HUES64 (cell line): ENCODE data around the gene RC3H2.
"Not testable (repeated sequence)": the region's sequence is repeated elsewhere in the genome, so short reads cannot be mapped to it uniquely, and the experiment has no call there.

Experiments used
- H3K27ac ChIP-seq: 2 replicates; pipeline ENCODE4 v1.7.0; 2013; ENCODE audit warnings: low read depth, low read length, inconsistent platforms
- H3K27me3 ChIP-seq: 2 replicates; pipeline ENCODE4 v1.6.1; 2013; ENCODE audit warnings: mild to moderate bottlenecking, low read length; ENCODE audit not compliant: insufficient read depth
- H3K36me3 ChIP-seq: 2 replicates; pipeline ENCODE4 v1.6.1; 2013; ENCODE audit warnings: mild to moderate bottlenecking, low read length; ENCODE audit not compliant: insufficient read depth
- H3K4me1 ChIP-seq: 2 replicates; pipeline ENCODE4 v1.6.1; 2013; ENCODE audit warnings: mild to moderate bottlenecking, low read length, moderate library complexity; ENCODE audit not compliant: insufficient read depth
- H3K4me3 ChIP-seq: 2 replicates; pipeline ENCODE4 v1.5.1; 2013; ENCODE audit warnings: mild to moderate bottlenecking, low read length, moderate library complexity
- H3K9ac ChIP-seq: 2 replicates; pipeline ENCODE4 v1.6.1; 2013; ENCODE audit warnings: mild to moderate bottlenecking, low read depth, low read length
- H3K9me3 ChIP-seq: 2 replicates; pipeline ENCODE4 v1.6.1; 2013; ENCODE audit warnings: low read depth, low read length; ENCODE audit not compliant: insufficient read depth
- WGBS: fragments of 150-250, 120-280 bp; methylation state at CpG from one replicate; pipeline ENCODE4 v1.1.7; 2013; ENCODE audit warnings: missing lambda C conversion rate; 5-methylcytosine and 5-hydroxymethylcytosine counted together

RC3H2 gene

GRCh38 chr9:122838441-122838840 is 66.7 kb downstream of the RC3H2 start:
- H3K4me1 ChIP-seq, H3K9ac ChIP-seq, H3K27ac ChIP-seq, H3K4me3 ChIP-seq, H3K36me3 ChIP-seq, H3K27me3 ChIP-seq, H3K9me3 ChIP-seq: not testable (repeated sequence)
- 80% methylated on average over 3 of the region's 3 CpGs for WGBS

DNA sequence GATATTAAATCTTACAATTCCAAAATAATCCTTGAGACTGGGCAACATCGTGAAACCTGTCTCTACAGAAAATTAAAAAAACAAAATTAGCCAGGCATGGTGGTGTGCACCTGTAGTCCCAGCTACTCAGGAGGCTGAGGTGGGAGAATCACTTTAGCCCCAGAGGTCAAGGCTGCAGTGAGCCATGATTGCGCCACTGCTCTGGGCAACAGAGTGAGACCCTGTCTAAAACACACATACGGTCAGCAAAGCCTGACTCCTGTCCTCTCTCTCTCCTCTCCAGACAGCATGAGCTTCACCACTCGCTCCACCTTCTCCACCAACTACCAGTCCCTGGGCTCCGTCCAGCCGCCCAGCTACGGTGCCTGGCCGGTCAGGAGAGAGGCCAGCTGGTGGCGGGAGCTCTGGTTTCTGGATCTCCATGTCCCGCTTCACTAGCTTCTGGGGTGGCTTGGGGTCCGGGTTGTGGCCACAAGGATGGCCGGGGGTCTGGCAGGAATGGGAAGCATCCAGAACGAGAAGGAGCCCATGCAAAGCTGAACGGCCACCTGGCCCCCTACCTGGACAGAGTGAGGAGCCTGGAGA is 67.8 kb downstream of the RC3H2 start:
- Histone ChIP-seq H3K36me3 (no peaks in the 10 kb centered on the region), H3K4me1 (no peaks in the 10 kb centered on the region), H3K4me3 (no peak overlapping the region), H3K9ac (no peak overlapping the region), H3K27ac (no peak overlapping the region), H3K9me3 (no peaks in the 10 kb centered on the region), H3K27me3 (no peaks in the 10 kb centered on the region)
- 93% methylated on average over 14 of the region's 14 CpGs for WGBS

DNA sequence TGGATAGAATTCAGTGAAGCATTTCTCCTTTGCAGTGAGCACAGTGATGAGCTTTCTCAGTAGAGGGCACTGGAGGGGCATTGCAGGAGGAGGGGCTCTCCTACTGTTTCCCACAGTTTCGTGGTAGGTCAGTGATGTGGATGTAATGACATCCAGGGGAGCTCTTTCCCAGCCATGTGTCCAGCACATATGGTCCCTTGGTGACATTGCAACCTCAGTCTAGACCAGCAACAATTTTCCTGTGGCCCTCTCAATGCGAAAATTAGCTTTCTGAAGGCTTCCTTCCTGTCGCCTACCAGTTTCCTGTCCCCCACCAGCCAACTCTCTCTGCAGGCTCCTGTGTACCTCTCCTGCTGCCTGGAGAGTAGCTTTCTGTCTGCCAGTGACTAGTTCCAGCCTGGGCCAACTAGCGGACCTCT is 69.8 kb downstream of the RC3H2 start:
- Histone ChIP-seq H3K9ac (no peak overlapping the region), H3K36me3 (no peaks in the 10 kb centered on the region), H3K9me3 (no peaks in the 10 kb centered on the region), H3K4me3 (no peak overlapping the region), H3K27me3 (no peaks in the 10 kb centered on the region), H3K27ac (no peak overlapping the region), H3K4me1 (no peaks in the 10 kb centered on the region)
- WGBS, result 73% methylated on average over 4 of the region's 4 CpGs

DNA sequence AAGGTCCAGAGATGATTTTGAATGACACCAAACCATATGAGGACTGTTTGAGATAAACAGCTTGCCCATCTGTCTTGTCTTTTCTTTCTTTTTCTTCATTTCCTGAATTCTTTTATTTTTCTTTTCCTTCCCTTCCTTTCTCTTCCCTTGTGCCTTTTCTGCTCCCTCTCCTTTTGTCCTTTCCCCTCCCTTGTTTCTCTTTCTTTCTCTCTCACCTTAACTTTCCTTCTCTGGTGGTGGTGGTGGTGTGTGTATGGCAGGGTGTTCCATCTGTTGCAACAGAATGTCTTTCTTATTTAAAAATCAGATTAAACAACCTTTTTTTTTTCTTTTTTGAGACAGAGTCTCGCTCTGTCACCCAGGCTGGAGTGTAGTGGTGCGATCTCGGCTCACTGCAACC is 73.0 kb downstream of the RC3H2 start:
- no peak overlapping the region for H3K4me3 ChIP-seq
- H3K27ac ChIP-seq, result no peak overlapping the region
- no peaks in the 10 kb centered on the region for H3K9me3 ChIP-seq
- no peaks in the 10 kb centered on the region for H3K27me3 ChIP-seq
- 96% methylated on average over 3 of the region's 3 CpGs for WGBS
- H3K4me1 ChIP-seq, result peaks cover 2% of the 10 kb centered on the region; the same call in 1 of the 2 replicates
- H3K9ac ChIP-seq, result no peak overlapping the region
- H3K36me3 ChIP-seq, result no peaks in the 10 kb centered on the region

GRCh38 chr9:122828965-122829284 is 76.2 kb downstream of the RC3H2 start:
- not testable (repeated sequence) for H3K4me1 ChIP-seq, H3K9me3 ChIP-seq, H3K27me3 ChIP-seq
- Histone ChIP-seq H3K4me3 (peak overlapping the region; percentile 96), H3K9ac (peak overlapping the region; percentile 85; the same call in 1 of the 2 replicates), H3K36me3 (peaks cover 28% of the 10 kb centered on the region), H3K27ac (peak overlapping the region; percentile 33; the same call in 1 of the 2 replicates)
- WGBS, result 74% methylated on average over 18 of the region's 18 CpGs

GRCh38 chr9:122827761-122828093 is 77.4 kb downstream of the RC3H2 start:
- peaks cover 5% of the 10 kb centered on the region; the same call in 1 of the 2 replicates for H3K4me1 ChIP-seq
- peak overlapping the region; percentile 98 for H3K27ac ChIP-seq

DNA sequence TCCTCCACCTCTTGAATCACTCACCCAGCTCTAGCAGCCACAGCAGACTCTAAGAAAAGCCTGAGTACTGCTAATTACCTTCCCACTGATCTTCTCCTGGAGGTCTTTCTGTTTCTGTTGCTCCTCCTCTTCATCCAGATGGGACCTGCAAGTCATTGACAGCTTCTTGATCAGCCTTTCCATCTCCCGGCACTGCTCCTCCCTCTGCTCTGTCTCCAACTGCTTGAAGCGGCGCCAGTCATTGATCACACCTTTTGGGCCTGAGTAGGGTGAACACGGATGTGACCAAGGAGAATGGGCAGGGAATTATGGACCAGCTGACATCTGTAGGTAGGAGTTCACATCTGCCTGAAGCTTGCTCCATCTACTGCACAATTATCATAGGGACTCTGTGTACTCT is 82.2 kb downstream of the RC3H2 start:
- WGBS, result 96% methylated on average over 4 of the region's 4 CpGs
- Histone ChIP-seq H3K36me3 (peaks cover 83% of the 10 kb centered on the region), H3K27ac (no peak overlapping the region), H3K4me3 (no peak overlapping the region), H3K9me3 (no peaks in the 10 kb centered on the region), H3K9ac (no peak overlapping the region), H3K4me1 (peaks cover 5% of the 10 kb centered on the region; the same call in 1 of the 2 replicates), H3K27me3 (no peaks in the 10 kb centered on the region)

More at GRCh38 chr9:122827761-122828093, 77.4 kb downstream of the RC3H2 start:
- WGBS, result under 1% methylated on average over 8 of the region's 8 CpGs
- peak overlapping the region; percentile 85 for H3K9ac ChIP-seq
- H3K27me3 ChIP-seq, result no peaks in the 10 kb centered on the region
- no peaks in the 10 kb centered on the region for H3K9me3 ChIP-seq
- H3K36me3 ChIP-seq, result peaks cover 37% of the 10 kb centered on the region
- H3K4me3 ChIP-seq, result peak overlapping the region; percentile 96

DNA sequence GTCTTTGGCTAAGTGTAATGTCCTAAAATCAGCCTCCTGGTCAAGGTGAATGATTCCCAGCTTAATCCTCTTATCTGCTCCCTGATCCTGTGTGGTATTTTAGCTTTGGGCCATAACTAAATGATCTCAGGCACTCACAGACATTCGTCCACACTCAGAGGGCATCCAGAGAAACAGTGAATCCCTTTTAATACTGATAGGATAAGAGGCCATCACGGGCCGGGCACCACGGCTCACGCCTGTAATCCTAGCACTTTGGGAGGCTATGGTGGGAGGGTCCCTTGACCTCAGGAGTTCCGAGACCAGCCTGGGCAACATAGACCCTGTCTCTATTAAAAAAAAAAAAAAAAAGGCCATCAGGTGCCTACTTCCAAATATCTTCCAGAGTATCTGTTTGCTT is 83.1 kb downstream of the RC3H2 start:
- Histone ChIP-seq H3K36me3 (peaks cover 91% of the 10 kb centered on the region), H3K9me3 (no peaks in the 10 kb centered on the region), H3K4me1 (peaks cover 1% of the 10 kb centered on the region; the same call in 1 of the 2 replicates), H3K9ac (no peak overlapping the region), H3K27me3 (no peaks in the 10 kb centered on the region), H3K27ac (no peak overlapping the region), H3K4me3 (no peak overlapping the region)
- 93% methylated on average over 6 of the region's 6 CpGs for WGBS

- H3K4me1 ChIP-seq, result no peaks in the 10 kb centered on the region
- no peaks in the 10 kb centered on the region for H3K27me3 ChIP-seq
- H3K4me3 ChIP-seq, result no peak overlapping the region
- no peaks in the 10 kb centered on the region for H3K9me3 ChIP-seq
- no peak overlapping the region for H3K9ac ChIP-seq
- no peak overlapping the region for H3K27ac ChIP-seq
- H3K36me3 ChIP-seq, result peaks cover 94% of the 10 kb centered on the region
- WGBS, result 93% methylated on average over 5 of the region's 7 CpGs
These were observed 83.7 kb downstream of the RC3H2 start for GRCh38 chr9:122821278-122821943.

- Histone ChIP-seq H3K36me3 (peaks cover 88% of the 10 kb centered on the region), H3K27ac (no peak overlapping the region)
- 96% methylated on average over 11 of the region's 11 CpGs for WGBS
These were observed 84.7 kb downstream of the RC3H2 start for GRCh38 chr9:122820490-122820845.

GRCh38 chr9:122819791-122820489 is 85.2 kb downstream of the RC3H2 start:
- H3K9me3 ChIP-seq, result no peaks in the 10 kb centered on the region
- no peaks in the 10 kb centered on the region for H3K27me3 ChIP-seq
- no peak overlapping the region for H3K9ac ChIP-seq
- no peak overlapping the region for H3K4me3 ChIP-seq
- 94% methylated on average over 9 of the region's 9 CpGs for WGBS
- peaks cover 83% of the 10 kb centered on the region for H3K36me3 ChIP-seq
- no peaks in the 10 kb centered on the region for H3K4me1 ChIP-seq
- no peak overlapping the region for H3K27ac ChIP-seq

More at GRCh38 chr9:122820490-122820845, 84.7 kb downstream of the RC3H2 start:
- no peak overlapping the region for H3K4me3 ChIP-seq
- H3K4me1 ChIP-seq, result no peaks in the 10 kb centered on the region
- no peak overlapping the region for H3K9ac ChIP-seq
- H3K27me3 ChIP-seq, result no peaks in the 10 kb centered on the region
- no peaks in the 10 kb centered on the region for H3K9me3 ChIP-seq
